Mesodermal cell (in vitro differentiated cells): ENCODE data around the gene GOLGA5.

Experiments
- H3K27ac ChIP-seq: 2 replicates; pipeline ENCODE4 v1.7.0; 2013; ENCODE audit warnings: mild to moderate bottlenecking, low read depth, low read length, moderate library complexity; ENCODE audit not compliant: severe bottlenecking
- H3K36me3 ChIP-seq: 2 replicates; pipeline ENCODE4 v1.7.1; 2013; ENCODE audit warnings: mild to moderate bottlenecking, low read length, moderate library complexity; ENCODE audit not compliant: control insufficient read depth, insufficient read depth
- H3K4me1 ChIP-seq: one replicate; pipeline ENCODE4 v1.7.1; 2013; ENCODE audit warnings: mild to moderate bottlenecking, low read length; ENCODE audit not compliant: insufficient read depth, control insufficient read depth, poor library complexity, severe bottlenecking
- H3K4me3 ChIP-seq: 2 replicates; pipeline ENCODE4 v1.7.0; 2013; ENCODE audit warnings: low read length, control low read depth, mild to moderate bottlenecking; ENCODE audit not compliant: insufficient read depth, poor library complexity, severe bottlenecking; ENCODE audit errors: extremely low read depth
- H3K9me3 ChIP-seq: 2 replicates; pipeline ENCODE4 v1.7.1; 2013; ENCODE audit warnings: mild to moderate bottlenecking, low read length, moderate library complexity; ENCODE audit not compliant: control insufficient read depth
- WGBS, 2 experiments: methylation state at CpG; one replicate each; pipeline ENCODE4 v1.1.5; 2013; ENCODE audit warnings: missing lambda C conversion rate in 2 of 2; ENCODE audit not compliant: insufficient coverage in 2 of 2; 5-methylcytosine and 5-hydroxymethylcytosine counted together

The GOLGA5 gene

GRCh38 chr14:92780444-92781232 lies 13.5 kb upstream of the GOLGA5 start:
- Histone ChIP-seq H3K36me3 (no peaks in the 10 kb centered on the region), H3K9me3 (no peaks in the 10 kb centered on the region), H3K4me3 (no peak overlapping the region), H3K4me1 (peaks cover 6% of the 10 kb centered on the region), H3K27ac (no peak overlapping the region)
- 86 to 100% methylated on average over 1 to 2 of the region's 7 CpGs for WGBS, 2 experiments

- no peak overlapping the region for H3K4me3 ChIP-seq
- H3K9me3 ChIP-seq = peaks cover 2% of the 10 kb centered on the region
- 74 to 90% methylated on average over 2 to 3 of the region's 3 CpGs for WGBS, 2 experiments
- H3K27ac ChIP-seq = no peak overlapping the region
- H3K4me1 ChIP-seq = peaks cover 9% of the 10 kb centered on the region
- H3K36me3 ChIP-seq = no peaks in the 10 kb centered on the region
Observed at GRCh38 chr14:92781350-92781749, 12.8 kb upstream of the GOLGA5 start.

GRCh38 chr14:92783813-92784431 lies 10.2 kb upstream of the GOLGA5 start:
- 55 to 81% methylated on average over 1 to 2 of the region's 2 CpGs for WGBS, 2 experiments
- H3K9me3 ChIP-seq = peaks cover 17% of the 10 kb centered on the region
- H3K27ac ChIP-seq = no peak overlapping the region
- no peaks in the 10 kb centered on the region for H3K36me3 ChIP-seq
- no peak overlapping the region for H3K4me3 ChIP-seq
- peaks cover 9% of the 10 kb centered on the region for H3K4me1 ChIP-seq

- 80 to 94% methylated on average over 2 to 6 of the region's 6 CpGs for WGBS, 2 experiments
- H3K4me1 ChIP-seq = peaks cover 9% of the 10 kb centered on the region
Observed at GRCh38 chr14:92785667-92786426, 8.3 kb upstream of the GOLGA5 start.

GRCh38 chr14:92786427-92786756 lies 7.7 kb upstream of the GOLGA5 start:
- 100% methylated on average over 1 of the region's 1 CpG; no CpG with 5 or more reads in 1 of the 2 experiments for WGBS, 2 experiments
- H3K27ac ChIP-seq = peak overlapping the region; percentile 88
- peaks cover 9% of the 10 kb centered on the region for H3K4me1 ChIP-seq
- H3K36me3 ChIP-seq = no peaks in the 10 kb centered on the region
- no peak overlapping the region for H3K4me3 ChIP-seq
- H3K9me3 ChIP-seq = peaks cover 30% of the 10 kb centered on the region

More at GRCh38 chr14:92785667-92786426, 8.3 kb upstream of the GOLGA5 start:
- H3K4me3 ChIP-seq = no peak overlapping the region
- peak overlapping the region; percentile 88 for H3K27ac ChIP-seq
- H3K36me3 ChIP-seq = no peaks in the 10 kb centered on the region
- peaks cover 30% of the 10 kb centered on the region for H3K9me3 ChIP-seq

GRCh38 chr14:92787554-92787953 lies 6.6 kb upstream of the GOLGA5 start:
- H3K4me3 ChIP-seq = no peak overlapping the region
- WGBS, 2 experiments = 100% methylated on average over 1 of the region's 2 CpGs; no CpG with 5 or more reads in 1 of the 2 experiments

GRCh38 chr14:92789457-92790089 lies 4.5 kb upstream of the GOLGA5 start:
- Histone ChIP-seq H3K4me1 (peaks cover 9% of the 10 kb centered on the region), H3K36me3 (no peaks in the 10 kb centered on the region), H3K4me3 (no peak overlapping the region), H3K27ac (no peak overlapping the region), H3K9me3 (peaks cover 36% of the 10 kb centered on the region)

More at GRCh38 chr14:92787554-92787953, 6.6 kb upstream of the GOLGA5 start:
- Histone ChIP-seq H3K9me3 (peaks cover 30% of the 10 kb centered on the region), H3K4me1 (peaks cover 9% of the 10 kb centered on the region), H3K27ac (no peak overlapping the region), H3K36me3 (no peaks in the 10 kb centered on the region)

GRCh38 chr14:92792885-92793284 lies 1.2 kb upstream of the GOLGA5 start:
- Histone ChIP-seq H3K36me3 (peaks cover 12% of the 10 kb centered on the region), H3K4me3 (no peak overlapping the region), H3K9me3 (peaks cover 28% of the 10 kb centered on the region), H3K4me1 (no peaks in the 10 kb centered on the region), H3K27ac (no peak overlapping the region)
- WGBS, 2 experiments = 100% methylated on average over 1 of the region's 4 CpGs; no CpG with 5 or more reads in 1 of the 2 experiments

GRCh38 chr14:92794547-92794941 lies 439 bp downstream of the GOLGA5 start:
- peak overlapping the region; percentile 94 for H3K4me3 ChIP-seq

GRCh38 chr14:92794961-92795360 lies 856 bp downstream of the GOLGA5 start:
- 38 to 40% methylated on average over 2 of the region's 6 CpGs for WGBS, 2 experiments
- Histone ChIP-seq H3K36me3 (peaks cover 22% of the 10 kb centered on the region), H3K4me1 (no peaks in the 10 kb centered on the region), H3K9me3 (peaks cover 11% of the 10 kb centered on the region), H3K4me3 (peak overlapping the region; percentile 94), H3K27ac (peak overlapping the region; percentile 95)

More at GRCh38 chr14:92794547-92794941, 439 bp downstream of the GOLGA5 start:
- Histone ChIP-seq H3K36me3 (peaks cover 22% of the 10 kb centered on the region), H3K27ac (peak overlapping the region; percentile 95), H3K9me3 (peaks cover 12% of the 10 kb centered on the region), H3K4me1 (no peaks in the 10 kb centered on the region)
- 0 to 2% methylated on average over 5 to 15 of the region's 20 CpGs for WGBS, 2 experiments
